Sigmoid colon (tissue), 7 donors: Measurements from ENCODE around the gene EP300. TPM values are rescaled to one million over a fixed set of nuclear protein-coding genes. Genes with fewer than 3 reads are reported as not detected.

ENCODE experiments used
- DNase-seq: peaks from one replicate; pipeline ENCODE4 v3.0.0-alpha.2; 2019
- H3K27ac ChIP-seq, 4 donors: fragments of 200-600 bp; sonication (generic); one replicate each; pipeline ENCODE4 v1.5.1; 2016 to 2019; ENCODE audit warnings: mild to moderate bottlenecking in 1 of 4
- H3K27me3 ChIP-seq, 3 donors: fragments of 200-600 bp; sonication (generic); one replicate each; pipeline ENCODE4 v1.5.1; 2019; ENCODE audit warnings: mild to moderate bottlenecking in 1 of 3
- H3K36me3 ChIP-seq, 4 donors: fragments of 200-600 bp; sonication (generic); one replicate each; pipeline ENCODE4 v1.5.1; 2016 to 2019
- H3K4me1 ChIP-seq, 4 donors: fragments of 200-600 bp; sonication (generic); one replicate each; pipeline ENCODE4 v1.5.1; 2017 to 2019
- H3K4me3 ChIP-seq, 4 donors: fragments of 200-600 bp; sonication (generic); one replicate each; pipeline ENCODE4 v1.5.1; 2017 to 2019; ENCODE audit warnings: mild to moderate bottlenecking in 2 of 4, moderate library complexity in 1 of 4
- H3K9me3 ChIP-seq, 4 donors: fragments of 200-600 bp in 3 of 4; sonication (generic) in 3 of 4; one replicate each; pipeline versions ENCODE4 v1.5.1 to v1.6.1; 2013 to 2019
- CTCF ChIP-seq, 4 experiments: fragments of 450-650 bp in 3 of 4; fragments of 200-600 bp in 1 of 4; IDR thresholded peaks; one replicate each; pipeline ENCODE4 v1.5.1; 2016 to 2019; ENCODE audit warnings: antibody characterized with exemption in 4 of 4, mild to moderate bottlenecking in 3 of 4, moderate library complexity in 2 of 4
- EP300 ChIP-seq, 4 donors: sonication (generic); formaldehyde crosslinking; IDR thresholded peaks; one replicate each; pipeline ENCODE4 v1.6.1; 2017; ENCODE audit warnings: antibody characterized with exemption in 4 of 4
- POLR2A ChIP-seq, 2 donors: fragments of 450-650 bp; IDR thresholded peaks; one replicate each; pipeline ENCODE4 v1.6.1; 2016; ENCODE audit warnings: antibody characterized with exemption in 2 of 2, mild to moderate bottlenecking in 2 of 2, moderate library complexity in 2 of 2
- POLR2AphosphoS5 ChIP-seq, 4 donors: sonication (generic); formaldehyde crosslinking; IDR thresholded peaks; one replicate each; pipeline ENCODE4 v1.6.1; 2017; ENCODE audit warnings: antibody characterized with exemption in 4 of 4
- WGBS, 2 donors: extraction: QIAGEN DNeasy Blood & Tissue Kit; methylation state at CpG; one replicate each; pipeline ENCODE4 v1.1.7; 2013; 5-methylcytosine and 5-hydroxymethylcytosine counted together
- intact Hi-C: fragments of 100-400 bp; cut with DNase I; formaldehyde crosslinking; loops from one replicate; pipeline ENCODE4 v1.15.1; 2023
- polyA plus RNA-seq, 3 donors: library from polyadenylated mRNA; stranded (reverse); fragments of 200-250 nt; gene quantifications; one replicate each; pipeline ENCODE4 v1.2.3, GENCODE V29; 2013
- total RNA-seq, 4 donors: library from RNA; depleted of rRNA; stranded (reverse); fragments of >200 nt; gene quantifications; one replicate each; pipeline ENCODE4 v1.1.0, GENCODE V29; 2016
- donor health status: healthy with polysubstance abuse.
- donor health status: Bipolar disorder and iron deficiency.
- donor health status: healthy.

The EP300 gene
- total and polyA plus RNA-seq, 7 donors: 6.0 to 109 (median 59.6) TPM

GRCh38 chr22:41193829-41194228, 101.4 kb downstream of the EP300 start:
- intact Hi-C loops: loop anchor here (10.0 kb wide), 1 partner anchor 171 kb away; no protein-coding TSS in a partner anchor
- Histone ChIP-seq H3K4me3 (no peak overlapping the region), H3K9me3 (no peaks in the 10 kb centered on the region), H3K27me3 (no peaks in the 10 kb centered on the region), H3K36me3 (no peaks in the 10 kb centered on the region), H3K27ac (no peak overlapping the region), H3K4me1 (peaks cover 0 to 21% (median 16%) of the 10 kb centered on the region in 4 donors)
- DNase-seq: no peak
- 94 to 95% methylated on average over 6 of the region's 6 CpGs for WGBS, 2 donors
- TF ChIP-seq POLR2A (IDR thresholded peaks at IDR 0.05): no peak
- TF ChIP-seq CTCF (IDR thresholded peaks at IDR 0.05): no peak
- TF ChIP-seq EP300 (IDR thresholded peaks at IDR 0.05): no peak
- TF ChIP-seq POLR2AphosphoS5 (IDR thresholded peaks at IDR 0.05): no peak

DNA sequence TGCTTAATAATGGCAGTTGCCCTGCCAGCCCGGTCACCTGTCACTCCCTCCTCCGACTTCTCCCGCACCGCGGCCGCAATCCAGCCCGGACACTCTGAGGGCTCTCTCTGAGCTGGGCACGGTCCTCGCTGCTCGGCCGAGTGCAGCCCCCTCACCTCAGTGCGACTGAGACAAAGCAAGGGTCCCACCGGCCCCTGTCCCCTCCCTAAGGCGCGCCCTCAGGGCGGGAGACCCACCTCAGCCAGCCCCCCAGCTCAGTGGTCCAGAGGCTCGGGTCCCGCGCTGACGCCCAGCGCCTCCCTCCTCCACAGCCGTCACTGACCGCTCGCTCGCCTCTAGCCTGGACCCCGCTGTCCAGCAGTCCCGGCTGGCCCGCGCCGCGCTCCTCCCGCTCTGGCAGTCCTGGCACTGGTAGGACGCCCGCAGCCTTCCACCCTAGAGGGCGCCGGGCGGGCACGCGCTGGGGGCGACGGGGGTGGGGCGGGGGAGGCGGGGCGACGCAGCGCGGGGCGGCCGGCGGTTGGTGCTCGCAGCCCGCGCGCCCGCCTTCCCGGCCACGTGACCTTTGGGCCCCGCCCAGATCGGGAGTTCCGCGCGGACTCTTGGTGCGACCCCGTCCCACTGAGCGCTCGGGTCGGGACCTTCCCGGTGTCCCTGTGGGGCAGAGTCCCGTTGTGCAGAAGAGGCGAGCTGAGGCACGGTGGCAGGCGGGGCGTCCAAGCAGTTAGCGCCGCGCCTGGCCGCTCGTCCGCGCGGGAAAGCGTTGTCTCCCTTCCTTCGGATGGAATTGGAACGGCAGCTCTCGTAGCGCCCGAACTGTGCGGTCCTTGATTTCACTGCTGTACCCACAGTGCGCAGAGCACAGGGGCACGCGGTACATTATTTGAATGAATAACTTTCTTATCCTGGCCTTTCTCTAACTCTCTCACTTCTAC, 104.9 kb downstream of the EP300 start:
- Histone ChIP-seq H3K36me3 (no peaks in the 10 kb centered on the region), H3K9me3 (no peaks in the 10 kb centered on the region), H3K4me3 (peak overlapping the region; percentile 60 to 83 (median 66)), H3K27me3 (no peaks in the 10 kb centered on the region), H3K27ac (peak overlapping the region; percentile 29 to 65 (median 50)), H3K4me1 (peaks cover 0 to 21% (median 17%) of the 10 kb centered on the region in 4 donors)
- intact Hi-C loops: loop anchor here (10.0 kb wide), 1 partner anchor 167 kb away; no protein-coding TSS in a partner anchor
- DNase-seq: peak; percentile 88
- 0 to 1% methylated on average over 91 of the region's 91 CpGs for WGBS, 2 donors
- TF ChIP-seq POLR2AphosphoS5 (IDR thresholded peaks at IDR 0.05): peak; percentile 23 to 53 (median 34)
- peak in 2 of 4 experiments; percentile 17 to 24 for TF ChIP-seq CTCF (IDR thresholded peaks at IDR 0.05)
- no peak for TF ChIP-seq EP300 (IDR thresholded peaks at IDR 0.05)
- no peak for TF ChIP-seq POLR2A (IDR thresholded peaks at IDR 0.05)

DNA sequence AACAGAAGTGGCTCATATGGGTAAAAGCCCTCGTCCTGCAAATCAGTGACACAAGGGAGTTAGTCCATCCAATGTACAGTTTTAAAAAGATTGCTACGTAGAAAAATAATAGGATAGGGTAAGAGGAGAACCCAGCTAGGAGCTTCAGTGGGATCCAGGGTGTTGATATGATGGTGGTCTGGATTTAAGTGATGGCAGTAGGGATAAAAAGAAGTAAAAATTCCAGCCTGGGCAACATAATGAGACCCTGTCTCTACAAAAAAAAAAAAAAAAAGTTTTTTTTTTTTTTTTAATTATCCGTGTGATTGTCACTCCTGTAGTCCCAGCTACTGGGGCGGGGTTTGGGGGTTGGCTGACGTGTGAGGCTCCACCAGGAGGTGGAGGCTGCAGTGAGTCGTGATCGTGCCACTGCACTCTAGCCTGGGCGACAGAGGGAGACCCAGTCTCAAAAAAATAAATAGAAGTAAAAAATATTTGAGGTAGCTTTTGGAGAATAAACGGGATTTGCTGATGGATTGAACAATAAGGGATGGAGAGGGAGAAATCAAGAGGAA, 105.7 kb downstream of the EP300 start:
- H3K27me3 ChIP-seq: no peaks in the 10 kb centered on the region
- intact Hi-C loops: loop anchor here (10.0 kb wide), 1 partner anchor 167 kb away; no protein-coding TSS in a partner anchor
- H3K4me1 ChIP-seq: peaks cover 0 to 21% (median 17%) of the 10 kb centered on the region in 4 donors
- no peak for DNase-seq
- WGBS, 2 donors: 1 to 2% methylated on average over 9 of the region's 9 CpGs
- H3K9me3 ChIP-seq: no peaks in the 10 kb centered on the region
- no peak for TF ChIP-seq CTCF (IDR thresholded peaks at IDR 0.05)
- no peak for TF ChIP-seq EP300 (IDR thresholded peaks at IDR 0.05)
- no peak for TF ChIP-seq POLR2AphosphoS5 (IDR thresholded peaks at IDR 0.05)
- TF ChIP-seq POLR2A (IDR thresholded peaks at IDR 0.05): no peak
- H3K27ac ChIP-seq: peak overlapping the region; percentile 29 to 65 (median 50)
- H3K4me3 ChIP-seq: peak overlapping the region; percentile 60 to 83 (median 66)
- H3K36me3 ChIP-seq: no peaks in the 10 kb centered on the region

- intact Hi-C loops: no loop called here
- peaks cover 0 to 28% (median 23%) of the 10 kb centered on the region in 4 donors for H3K4me1 ChIP-seq
- no peak overlapping the region for H3K27ac ChIP-seq
- no peaks in the 10 kb centered on the region for H3K27me3 ChIP-seq
- no peak for TF ChIP-seq POLR2A (IDR thresholded peaks at IDR 0.05)
- no peak for TF ChIP-seq CTCF (IDR thresholded peaks at IDR 0.05)
- no peak for TF ChIP-seq POLR2AphosphoS5 (IDR thresholded peaks at IDR 0.05)
- TF ChIP-seq EP300 (IDR thresholded peaks at IDR 0.05): no peak
- no peak overlapping the region for H3K4me3 ChIP-seq
- no peak for DNase-seq
- WGBS, 2 donors: 21 to 53% methylated on average over 10 of the region's 10 CpGs
- H3K9me3 ChIP-seq: no peaks in the 10 kb centered on the region
- H3K36me3 ChIP-seq: no peaks in the 10 kb centered on the region
Observed at GRCh38 chr22:41201141-41201540, 108.7 kb downstream of the EP300 start.
